Fibroblast of the aortic adventitia (primary cell): ENCODE data around the gene TTLL10. TPM values are rescaled to one million over a fixed set of nuclear protein-coding genes. Genes with fewer than 3 reads are reported as not detected.

ENCODE experiments used
- DNase-seq: peaks from one replicate; pipeline ENCODE4 v3.0.0-alpha.2; 2010; ENCODE audit warnings: low read depth
- H3K4me3 ChIP-seq: 2 replicates; pipeline ENCODE4 v1.5.1; 2011; ENCODE audit warnings: low read depth, mild to moderate bottlenecking, control low read depth, low read length, moderate library complexity
- total RNA-seq: library from RNA; depleted of rRNA; stranded (reverse); fragments of >200 nt; gene quantifications from 2 replicates; pipeline ENCODE4 v1.2.3, GENCODE V29; 2012; ENCODE audit warnings: low replicate concordance
- TF ChIP-seq, protein P1 (sequence below): IDR thresholded peaks from 2 replicates; pipeline ENCODE4 v1.5.1; 2011; ENCODE audit warnings: mild to moderate bottlenecking, low read length, control low read depth, inconsistent platforms; ENCODE audit not compliant: insufficient read depth

Gene TTLL10
- total RNA-seq, 1 donor = not detected

DNA sequence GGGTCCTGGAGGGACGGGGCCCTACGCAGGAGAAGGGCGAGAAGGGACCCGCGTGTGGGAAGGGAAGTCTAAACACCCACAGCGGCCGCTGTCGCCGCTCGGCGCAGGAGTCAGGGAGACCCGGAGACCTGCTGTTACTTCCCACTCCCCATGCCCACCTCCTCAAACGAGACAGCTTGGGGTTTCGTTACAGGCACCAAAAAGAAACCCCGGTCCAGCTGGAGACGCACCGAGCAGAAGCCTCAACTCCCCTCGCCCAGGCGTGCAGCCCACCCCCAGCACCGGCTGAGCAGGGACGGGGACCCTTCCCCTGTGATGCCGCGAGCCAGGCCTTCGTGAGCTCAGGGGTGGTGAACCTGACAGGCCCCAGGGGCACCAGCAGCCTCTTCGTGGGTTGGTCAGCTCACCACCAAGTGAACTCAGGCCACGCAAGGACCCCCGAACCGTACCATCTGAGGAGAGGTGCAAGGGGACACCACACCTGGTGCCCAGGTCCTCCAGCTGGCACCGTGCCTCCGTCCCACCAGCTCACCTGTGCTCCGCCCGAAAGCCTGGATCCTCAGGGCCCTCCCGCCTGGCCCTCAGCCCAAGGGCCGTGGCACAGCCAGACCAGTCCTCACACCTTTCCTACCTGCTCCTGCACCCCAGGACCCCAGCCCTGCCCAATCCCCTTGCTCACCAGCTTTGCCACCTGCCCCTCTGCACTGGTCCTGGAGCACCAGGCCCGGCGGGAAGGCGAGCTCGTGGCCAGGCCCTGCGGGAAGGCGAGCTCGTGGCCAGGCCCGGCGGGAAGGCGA is 53.1 kb downstream of the TTLL10 start:
- no peak overlapping the region for H3K4me3 ChIP-seq
- DNase-seq = no peak

DNA sequence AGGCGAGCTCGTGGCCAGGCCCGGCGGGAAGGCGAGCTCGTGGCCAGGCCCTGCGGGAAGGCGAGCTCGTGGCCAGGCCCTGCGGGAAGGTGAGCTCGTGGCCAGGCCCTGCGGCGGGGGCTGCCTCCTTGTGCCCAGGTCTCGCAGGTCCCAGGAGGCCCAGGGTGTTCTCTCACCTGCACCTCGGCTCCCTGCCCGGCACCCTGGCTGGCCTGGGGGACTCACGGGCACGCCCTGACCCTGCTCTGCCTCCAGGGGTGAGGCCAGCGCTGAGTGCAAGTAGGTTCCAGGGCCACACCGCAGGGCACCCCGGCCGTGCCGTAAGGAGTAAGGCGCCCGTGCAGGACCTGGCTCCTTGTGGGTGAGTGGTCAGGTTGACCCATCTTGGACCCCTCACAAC is 53.7 kb downstream of the TTLL10 start:
- TF ChIP-seq, protein P1, sequence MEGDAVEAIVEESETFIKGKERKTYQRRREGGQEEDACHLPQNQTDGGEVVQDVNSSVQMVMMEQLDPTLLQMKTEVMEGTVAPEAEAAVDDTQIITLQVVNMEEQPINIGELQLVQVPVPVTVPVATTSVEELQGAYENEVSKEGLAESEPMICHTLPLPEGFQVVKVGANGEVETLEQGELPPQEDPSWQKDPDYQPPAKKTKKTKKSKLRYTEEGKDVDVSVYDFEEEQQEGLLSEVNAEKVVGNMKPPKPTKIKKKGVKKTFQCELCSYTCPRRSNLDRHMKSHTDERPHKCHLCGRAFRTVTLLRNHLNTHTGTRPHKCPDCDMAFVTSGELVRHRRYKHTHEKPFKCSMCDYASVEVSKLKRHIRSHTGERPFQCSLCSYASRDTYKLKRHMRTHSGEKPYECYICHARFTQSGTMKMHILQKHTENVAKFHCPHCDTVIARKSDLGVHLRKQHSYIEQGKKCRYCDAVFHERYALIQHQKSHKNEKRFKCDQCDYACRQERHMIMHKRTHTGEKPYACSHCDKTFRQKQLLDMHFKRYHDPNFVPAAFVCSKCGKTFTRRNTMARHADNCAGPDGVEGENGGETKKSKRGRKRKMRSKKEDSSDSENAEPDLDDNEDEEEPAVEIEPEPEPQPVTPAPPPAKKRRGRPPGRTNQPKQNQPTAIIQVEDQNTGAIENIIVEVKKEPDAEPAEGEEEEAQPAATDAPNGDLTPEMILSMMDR = no peak
- H3K4me3 ChIP-seq = no peak overlapping the region
- no peak for DNase-seq

More for the DNA sequence above, 53.1 kb downstream of the TTLL10 start:
- TF ChIP-seq, protein P1 = no peak

DNA sequence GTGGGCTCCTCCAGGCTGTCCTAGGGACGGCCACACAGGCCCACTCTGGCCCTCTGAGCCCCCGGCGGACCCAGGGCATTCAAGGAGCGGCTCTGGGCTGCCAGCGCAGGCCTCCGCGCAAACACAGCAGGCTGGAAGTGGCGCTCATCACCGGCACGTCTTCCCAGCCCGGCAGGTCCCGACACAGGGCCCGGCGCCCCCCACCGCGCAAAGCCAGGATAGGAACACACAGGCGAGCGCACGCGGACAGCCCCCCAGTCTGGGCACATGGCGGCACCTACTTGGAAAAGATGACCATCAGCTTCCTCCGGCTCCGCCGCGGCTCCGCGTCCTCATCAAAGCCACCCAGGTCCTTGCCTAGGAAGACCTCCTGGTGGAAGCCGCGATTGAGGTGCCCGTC is 54.5 kb downstream of the TTLL10 start:
- H3K4me3 ChIP-seq = no peak overlapping the region
- DNase-seq = no peak
- TF ChIP-seq, protein P1 = no peak

DNA sequence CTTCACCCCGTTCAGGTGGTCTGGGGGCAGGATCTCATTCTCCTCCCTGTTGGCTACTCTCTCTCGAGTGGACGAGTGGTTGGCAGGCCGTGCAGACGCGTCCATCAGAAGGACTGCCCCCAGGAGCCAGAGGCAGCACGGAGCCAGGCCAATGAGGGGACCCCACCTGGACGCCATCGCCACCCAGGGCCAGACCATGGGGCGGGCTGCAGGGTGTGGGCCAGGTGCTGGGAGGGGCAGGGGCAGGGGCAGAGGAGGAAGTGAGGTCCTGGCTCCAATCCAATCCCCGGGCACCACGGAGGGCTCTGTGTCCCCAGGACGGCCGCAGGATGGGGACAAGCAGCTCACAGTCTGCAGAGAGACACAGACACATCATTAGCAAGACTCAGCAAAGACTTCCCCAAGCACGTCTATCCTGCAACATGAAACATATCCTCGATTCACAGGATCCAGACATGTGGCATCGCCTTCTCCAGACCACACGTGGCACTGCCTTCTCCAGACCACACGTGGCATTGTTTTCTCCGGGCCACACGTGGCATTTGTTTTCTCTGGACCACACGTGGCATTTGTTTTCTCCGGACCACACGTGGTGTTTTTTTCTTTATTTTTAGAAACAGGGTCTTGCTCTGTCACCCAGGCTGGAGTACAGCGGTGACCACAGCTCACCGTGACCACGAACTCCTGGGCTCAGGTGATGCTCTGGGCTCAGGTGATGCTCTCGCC is 55.1 kb downstream of the TTLL10 start:
- no peak overlapping the region for H3K4me3 ChIP-seq
- no peak for DNase-seq
- TF ChIP-seq, protein P1 = no peak

DNA sequence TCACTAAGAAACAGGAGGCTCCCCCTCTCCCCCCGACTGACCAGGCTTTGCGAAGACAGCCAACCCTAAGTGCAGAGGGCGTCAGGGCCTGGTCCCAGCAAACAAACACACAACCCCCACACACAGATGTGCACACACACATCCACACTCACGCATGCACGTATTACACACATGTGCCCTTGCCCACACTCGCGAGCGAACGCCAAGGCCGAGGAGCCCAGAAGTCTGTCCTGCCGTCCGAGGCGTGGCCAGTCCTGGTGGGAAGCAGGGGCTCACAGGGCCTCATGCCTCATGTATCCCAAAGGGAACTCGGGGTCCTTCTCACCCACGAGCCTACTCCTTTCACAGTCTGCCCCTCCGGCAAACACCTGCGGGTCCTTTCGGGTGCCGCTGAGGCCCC is 56.1 kb downstream of the TTLL10 start:
- no peak for DNase-seq
- H3K4me3 ChIP-seq = no peak overlapping the region
- TF ChIP-seq, protein P1 = no peak

DNA sequence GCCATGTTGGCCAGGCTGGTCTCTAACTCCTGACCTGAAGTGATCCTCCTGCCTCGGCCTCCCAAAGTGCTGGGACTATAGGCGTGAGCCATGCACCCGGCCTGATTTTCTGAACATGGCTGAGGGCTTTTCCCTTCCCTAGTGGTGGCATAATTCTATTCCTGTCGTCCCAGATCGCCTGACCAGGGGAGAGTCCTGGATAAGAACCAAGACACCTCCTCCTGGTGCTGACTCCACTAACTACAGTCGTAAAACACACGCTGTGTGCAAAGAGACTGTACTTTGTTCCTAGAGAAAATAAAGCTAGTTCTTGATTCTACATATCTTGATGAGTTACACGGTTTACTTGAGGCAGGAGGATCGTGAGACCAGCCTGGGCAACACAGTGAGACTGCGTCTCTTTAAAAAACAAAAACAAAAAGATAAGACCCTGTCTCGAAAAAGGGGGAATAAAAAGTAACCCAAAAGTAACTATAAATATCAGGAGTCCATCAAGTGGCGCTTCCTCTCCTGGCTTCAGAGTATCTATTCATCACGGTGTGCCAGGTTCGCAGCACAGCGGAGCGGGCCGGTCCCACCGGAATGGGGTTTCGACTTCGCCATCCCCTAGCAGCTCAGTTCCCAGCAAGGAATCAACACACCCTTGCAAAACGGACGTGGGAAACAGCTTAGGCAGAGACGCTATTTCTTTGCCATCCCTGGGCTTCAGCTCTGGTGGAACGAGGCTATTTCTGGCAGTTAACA is 57.1 kb downstream of the TTLL10 start:
- DNase-seq = peak; percentile 76
- H3K4me3 ChIP-seq = peak overlapping the region; percentile 94
- TF ChIP-seq, protein P1 = peak; percentile 50
